NB4 (cell line): ENCODE results near the gene RARRES1.

Experiments used
- DNase-seq: peaks from one replicate; pipeline ENCODE4 v3.0.0; 2010; ENCODE audit warnings: low read depth
- H3K4me3 ChIP-seq: one replicate; pipeline ENCODE4 v1.5.1; 2011; ENCODE audit warnings: mild to moderate bottlenecking, low read depth, low read length, moderate library complexity
- MYC ChIP-seq: IDR thresholded peaks from 2 replicates; pipeline ENCODE4 v1.6.1; 2011; ENCODE audit warnings: low read depth, low read length
- POLR2A ChIP-seq: IDR thresholded peaks from 2 replicates; pipeline ENCODE4 v1.6.1; 2011; ENCODE audit warnings: mild to moderate bottlenecking; ENCODE audit not compliant: insufficient read length; ENCODE audit errors: extremely low read depth
- TF ChIP-seq, protein P1 (sequence below): IDR thresholded peaks from one replicate; pipeline ENCODE4 v1.5.1; 2012; ENCODE audit warnings: low read depth, low read length
- TF ChIP-seq, protein P2 (sequence below): IDR thresholded peaks from 2 replicates; pipeline ENCODE4 v1.6.1; 2011; ENCODE audit warnings: low read depth, low read length

RARRES1 gene

DNA sequence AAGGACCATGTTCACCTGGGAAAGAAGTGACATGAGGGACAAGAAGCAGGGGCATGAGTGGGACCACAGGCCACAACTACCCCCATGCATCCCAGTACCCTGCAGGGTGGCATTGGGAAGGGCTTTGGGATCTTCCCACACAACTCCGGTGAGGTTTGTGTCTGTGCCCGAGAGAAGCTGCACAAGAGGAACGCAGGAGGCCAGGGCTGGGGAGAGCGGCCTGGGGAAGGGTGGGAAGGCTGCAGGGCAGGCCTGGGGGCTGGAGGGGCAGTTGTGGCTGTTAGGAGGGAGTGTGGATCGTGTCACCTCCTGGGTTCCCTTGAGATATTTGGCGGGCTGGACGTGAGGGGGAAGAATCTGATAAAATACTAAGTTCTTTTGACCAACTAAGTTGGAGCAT, 44.3 kb upstream of the RARRES1 start:
- no peak overlapping the region for H3K4me3 ChIP-seq
- DNase-seq, result no peak
- TF ChIP-seq, protein P1, sequence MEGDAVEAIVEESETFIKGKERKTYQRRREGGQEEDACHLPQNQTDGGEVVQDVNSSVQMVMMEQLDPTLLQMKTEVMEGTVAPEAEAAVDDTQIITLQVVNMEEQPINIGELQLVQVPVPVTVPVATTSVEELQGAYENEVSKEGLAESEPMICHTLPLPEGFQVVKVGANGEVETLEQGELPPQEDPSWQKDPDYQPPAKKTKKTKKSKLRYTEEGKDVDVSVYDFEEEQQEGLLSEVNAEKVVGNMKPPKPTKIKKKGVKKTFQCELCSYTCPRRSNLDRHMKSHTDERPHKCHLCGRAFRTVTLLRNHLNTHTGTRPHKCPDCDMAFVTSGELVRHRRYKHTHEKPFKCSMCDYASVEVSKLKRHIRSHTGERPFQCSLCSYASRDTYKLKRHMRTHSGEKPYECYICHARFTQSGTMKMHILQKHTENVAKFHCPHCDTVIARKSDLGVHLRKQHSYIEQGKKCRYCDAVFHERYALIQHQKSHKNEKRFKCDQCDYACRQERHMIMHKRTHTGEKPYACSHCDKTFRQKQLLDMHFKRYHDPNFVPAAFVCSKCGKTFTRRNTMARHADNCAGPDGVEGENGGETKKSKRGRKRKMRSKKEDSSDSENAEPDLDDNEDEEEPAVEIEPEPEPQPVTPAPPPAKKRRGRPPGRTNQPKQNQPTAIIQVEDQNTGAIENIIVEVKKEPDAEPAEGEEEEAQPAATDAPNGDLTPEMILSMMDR, result no peak
- TF ChIP-seq, protein P2, sequence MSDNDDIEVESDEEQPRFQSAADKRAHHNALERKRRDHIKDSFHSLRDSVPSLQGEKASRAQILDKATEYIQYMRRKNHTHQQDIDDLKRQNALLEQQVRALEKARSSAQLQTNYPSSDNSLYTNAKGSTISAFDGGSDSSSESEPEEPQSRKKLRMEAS, result no peak
- TF ChIP-seq MYC, result no peak

DNA sequence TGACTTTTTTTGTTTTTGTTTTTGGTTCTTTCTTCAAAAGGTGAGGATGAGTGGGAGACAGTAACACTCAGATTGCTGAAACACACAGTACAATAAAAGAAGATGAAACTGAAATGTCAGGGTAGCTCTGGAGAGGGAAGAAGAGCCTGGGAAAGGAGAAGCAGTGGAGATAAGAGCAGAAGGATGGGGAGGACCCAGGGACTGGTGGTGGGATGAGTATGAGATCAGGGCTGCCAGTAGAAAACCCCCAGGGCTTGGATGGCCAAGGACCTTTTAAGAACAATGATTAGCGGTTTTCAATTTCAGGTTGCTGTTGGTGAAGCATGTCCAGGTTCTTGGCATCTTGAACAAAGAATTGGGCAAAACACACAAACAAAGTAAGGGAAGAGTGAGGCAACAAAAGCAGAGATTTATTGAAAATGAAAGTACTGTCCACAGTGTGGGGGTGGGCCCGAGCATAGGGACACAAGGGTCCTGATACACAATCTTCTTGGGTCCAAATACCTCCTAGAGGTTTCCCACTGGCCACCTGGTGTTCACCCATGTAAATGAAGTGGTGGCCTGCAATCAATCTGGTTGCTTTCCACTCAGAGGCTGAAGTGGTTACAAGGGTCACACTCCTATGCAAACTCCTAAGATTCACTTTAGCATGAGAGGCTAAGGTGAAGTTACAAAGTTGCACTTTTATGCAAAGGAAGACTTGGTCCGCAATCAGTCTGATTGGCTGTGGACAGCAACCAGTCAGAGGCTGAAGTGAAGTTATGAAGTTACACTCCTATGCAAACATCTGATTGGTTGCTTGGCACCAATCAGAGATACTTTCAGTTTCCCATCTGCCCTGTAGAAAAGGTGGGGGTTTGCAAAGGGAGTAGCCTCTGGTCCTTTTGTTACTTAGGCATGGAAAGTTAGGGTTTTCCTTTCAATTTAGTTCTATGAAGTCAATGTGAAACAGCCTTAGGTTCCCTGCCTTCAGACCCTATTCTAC, 43.5 kb upstream of the RARRES1 start:
- TF ChIP-seq, protein P2, result no peak
- no peak for TF ChIP-seq POLR2A
- TF ChIP-seq, protein P1, result no peak
- TF ChIP-seq MYC, result no peak
- DNase-seq, result no peak

DNA sequence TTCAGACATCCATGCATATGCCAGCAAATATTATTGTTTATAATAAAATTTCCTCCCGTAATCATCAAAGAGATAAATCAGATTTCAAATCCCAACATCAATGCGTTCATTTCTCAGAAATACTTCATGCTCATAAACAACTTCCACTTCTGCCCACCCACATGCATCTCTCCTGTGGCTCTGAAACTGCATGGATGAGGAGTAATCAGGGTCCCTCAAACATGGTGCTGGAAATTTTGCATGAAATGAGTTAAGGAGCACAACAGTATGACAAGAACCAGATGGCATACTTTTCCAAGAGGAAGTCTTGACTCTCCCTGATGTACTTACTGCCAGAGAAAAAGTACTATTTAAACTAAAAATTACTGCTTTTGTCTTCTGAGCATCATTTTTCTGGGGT, 42.7 kb upstream of the RARRES1 start:
- H3K4me3 ChIP-seq, result no peak overlapping the region
- TF ChIP-seq, protein P1, result no peak
- TF ChIP-seq, protein P2, result no peak
- TF ChIP-seq MYC (no peak), POLR2A (no peak)
- DNase-seq, result no peak

More for the DNA sequence above, 43.5 kb upstream of the RARRES1 start:
- H3K4me3 ChIP-seq, result no peak overlapping the region

DNA sequence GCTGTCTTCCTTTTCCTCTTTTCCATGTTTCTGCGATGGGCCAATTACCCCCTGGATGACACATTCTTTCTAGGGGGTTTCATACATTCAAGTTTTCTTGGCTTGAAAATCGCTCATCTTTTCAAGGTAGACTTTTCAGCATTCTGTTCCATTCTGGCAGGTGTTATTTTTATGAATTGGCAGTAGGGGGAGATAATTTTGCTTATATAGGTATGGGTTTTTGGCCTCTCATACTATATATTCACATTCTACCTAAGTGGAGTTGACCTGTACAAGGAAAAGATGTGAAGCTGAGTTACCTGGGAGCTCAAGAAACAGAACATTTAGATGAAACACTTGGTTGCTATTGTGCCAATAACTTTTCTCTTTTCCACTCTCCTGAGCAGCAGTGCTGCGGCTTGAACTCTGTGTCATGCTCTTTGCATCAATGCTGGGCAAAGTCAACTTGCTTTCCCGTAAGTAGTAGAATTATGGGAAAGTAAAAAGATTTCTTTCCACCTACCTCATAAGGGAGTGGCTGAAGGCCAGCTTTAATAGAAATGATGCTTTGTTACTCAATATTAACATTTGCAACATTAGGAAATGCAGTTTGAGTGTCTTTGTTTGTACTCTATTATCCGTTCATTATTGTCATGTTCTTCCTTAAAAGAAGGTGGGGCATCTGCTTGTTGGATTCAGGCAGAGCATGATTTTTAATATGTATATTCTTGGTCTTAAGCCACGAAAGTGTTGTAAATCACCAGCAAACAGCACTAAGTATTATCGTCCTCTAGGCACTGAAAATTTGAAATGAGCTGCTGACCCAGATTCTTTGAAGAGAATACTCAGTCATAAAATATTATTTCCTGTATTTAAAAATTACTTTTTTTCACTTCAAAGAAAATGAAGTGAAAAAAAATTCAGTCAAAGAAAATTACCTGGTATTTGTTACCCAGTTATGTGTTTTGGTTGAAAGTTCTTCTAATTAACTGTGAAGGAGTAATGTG, 41.9 kb upstream of the RARRES1 start:
- TF ChIP-seq MYC (no peak), POLR2A (no peak)
- TF ChIP-seq, protein P2, result no peak
- TF ChIP-seq, protein P1, result no peak
- H3K4me3 ChIP-seq, result no peak overlapping the region
- DNase-seq, result no peak

DNA sequence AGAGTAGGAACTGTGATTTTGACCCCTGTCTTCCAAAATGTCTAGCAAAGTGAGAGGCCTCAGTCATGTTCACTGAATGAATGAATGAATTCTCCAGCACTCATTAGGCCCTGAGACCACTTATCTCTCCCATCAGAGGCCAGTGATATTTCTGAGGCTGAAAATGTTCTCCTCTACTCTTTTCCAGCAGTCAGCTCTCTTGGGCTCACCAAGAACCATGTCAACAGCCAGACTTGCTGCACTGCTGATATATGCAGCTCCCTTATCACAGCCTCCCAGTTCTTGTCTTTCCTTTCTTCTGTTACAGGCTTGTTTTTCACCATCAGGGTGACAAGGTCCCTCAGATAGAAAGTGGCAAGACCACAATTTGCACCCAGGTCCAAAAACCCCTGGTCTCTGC, 40.9 kb upstream of the RARRES1 start:
- TF ChIP-seq MYC (no peak), POLR2A (no peak)
- TF ChIP-seq, protein P1, result no peak
- TF ChIP-seq, protein P2, result no peak
- no peak overlapping the region for H3K4me3 ChIP-seq
- DNase-seq, result no peak
